Posterior vena cava (tissue), 2 donors: ENCODE data around the gene RHBDF2. TPM values are rescaled to one million over a fixed set of nuclear protein-coding genes. Genes with fewer than 3 reads are reported as not detected.

ENCODE experiments used
- DNase-seq: peaks from one replicate; pipeline ENCODE4 v3.0.0-alpha.2; 2020; ENCODE audit warnings: low spot score
- intact Hi-C, 2 donors: fragments of 100-400 bp; cut with DNase I; formaldehyde crosslinking; loops; one replicate each; pipeline versions ENCODE4 v1.14.1 to v1.14.2; 2022 to 2023
- long read RNA-seq, 2 donors: library from polyadenylated mRNA; unstranded; transcript quantifications; one replicate each; pipeline ENCODE4 v2.0.0, GENCODE V29; 2020 to 2021
- total RNA-seq, 2 donors: library from RNA; stranded (reverse); fragmentation: NEBNext Ultra II Directional; extraction: Animal tissue kit (Norgen Biotek cat#: 25700); gene quantifications; one replicate each; pipeline ENCODE4 v1.2.1, GENCODE V29; 2021
- donor health status: DM: yes; HTN: yes; CAD: no.
- donor health status: DM: yes; HTN: yes; CAD: no.

Gene RHBDF2
- 10 to 100 TPM; 26.7 to 31.4 TPM for total RNA-seq
- long read RNA-seq, donor 1, partial matches to known transcripts = 5 of 8 reads
- long read RNA-seq, donor 1, other reads (novel, unspliced or antisense) = 3 of 8 reads
- long read RNA-seq, donor 2, partial matches to known transcripts = 5 of 9 reads
- long read RNA-seq, donor 2, other reads (novel, unspliced or antisense) = 4 of 9 reads

DNA sequence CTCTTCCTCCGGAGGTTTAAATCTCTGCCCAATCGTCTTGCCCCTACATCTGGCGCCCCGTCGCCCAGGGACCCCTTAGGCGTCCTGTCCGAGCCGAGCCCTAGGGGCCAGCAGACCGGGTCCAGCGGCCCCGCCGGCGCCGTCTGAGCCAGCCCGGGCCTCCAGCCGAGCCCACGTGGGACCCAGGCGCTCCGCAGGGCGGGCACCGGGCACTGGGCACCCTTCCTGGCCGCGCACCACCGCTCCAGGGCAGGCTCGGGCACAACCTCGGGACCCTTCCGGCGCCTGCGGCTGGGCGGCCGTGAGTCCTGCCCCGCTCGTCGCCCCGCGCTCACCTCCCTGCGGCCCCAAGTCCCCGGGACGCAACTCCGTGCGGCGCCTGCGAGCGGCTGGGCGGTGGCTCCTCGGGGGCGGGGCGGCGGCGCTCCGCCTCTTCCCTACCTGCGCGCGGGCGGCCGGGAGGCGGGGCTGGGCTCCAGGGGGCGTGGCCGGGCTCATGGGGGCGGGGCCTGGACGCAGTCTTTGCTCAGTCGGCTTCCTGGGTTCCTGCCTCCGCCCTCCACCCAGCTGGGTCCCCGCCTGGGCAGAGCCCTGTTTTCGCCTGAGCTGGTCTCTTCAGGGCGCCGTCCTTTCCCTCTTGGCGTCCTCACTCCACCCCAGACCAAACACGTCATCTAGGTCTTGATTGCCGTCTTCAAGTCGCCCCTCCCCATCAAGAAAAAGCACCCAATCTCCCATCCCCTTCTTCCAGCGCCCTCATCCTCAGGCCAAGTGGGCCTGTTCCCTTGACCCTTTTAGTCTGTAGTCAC, at the start of gene RHBDF2:
Gene RHBDF2, minus strand, starts transcription at position 406 of the 809 bp plus-strand sequence. CDS start 19,899 bp downstream, outside the sequence.
- peak; percentile 97 for DNase-seq
- intact Hi-C loops = loop anchor here in 1 of 2 donors (2.0 kb wide), 1 partner anchor 62 kb away; no protein-coding TSS in a partner anchor

DNA sequence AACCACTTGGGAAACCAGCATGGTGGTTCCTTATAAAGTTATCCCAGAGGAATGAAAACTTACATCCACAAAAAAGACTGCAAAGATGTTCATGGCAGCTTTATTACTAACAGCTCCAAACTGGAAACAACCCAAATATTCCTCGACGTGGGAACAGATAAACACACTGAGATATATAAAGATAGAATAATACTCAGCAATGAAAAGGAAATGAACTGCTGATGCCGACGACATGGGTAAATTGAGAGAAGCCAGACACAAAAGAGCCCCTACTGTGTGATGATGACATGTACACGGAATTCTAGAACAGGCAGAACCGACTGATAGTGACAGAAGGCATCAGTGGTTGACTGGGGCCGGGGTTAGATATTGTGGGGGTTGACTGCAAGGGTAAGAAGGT, 48.3 kb upstream of the RHBDF2 start:
- DNase-seq = no peak
- intact Hi-C loops = no loop called here

DNA sequence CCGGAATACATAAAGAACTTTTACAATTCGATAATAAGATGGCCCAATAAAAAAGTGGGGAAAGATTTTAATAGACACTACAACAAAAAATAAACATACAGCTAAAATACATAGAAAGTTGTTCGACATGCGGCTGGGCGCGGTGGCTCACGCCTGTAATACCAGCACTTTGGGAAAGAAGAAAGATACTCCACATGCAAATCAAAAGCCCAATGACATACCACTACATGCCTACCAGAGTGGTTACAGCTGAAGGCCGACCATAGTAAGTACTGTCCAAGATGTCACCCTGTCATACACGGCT, 47.9 kb upstream of the RHBDF2 start:
- intact Hi-C loops = no loop called here
- DNase-seq = no peak

- no peak for DNase-seq
- intact Hi-C loops = no loop called here
These were observed 47.4 kb upstream of the RHBDF2 start for GRCh38 chr17:76548378-76549214.

DNA sequence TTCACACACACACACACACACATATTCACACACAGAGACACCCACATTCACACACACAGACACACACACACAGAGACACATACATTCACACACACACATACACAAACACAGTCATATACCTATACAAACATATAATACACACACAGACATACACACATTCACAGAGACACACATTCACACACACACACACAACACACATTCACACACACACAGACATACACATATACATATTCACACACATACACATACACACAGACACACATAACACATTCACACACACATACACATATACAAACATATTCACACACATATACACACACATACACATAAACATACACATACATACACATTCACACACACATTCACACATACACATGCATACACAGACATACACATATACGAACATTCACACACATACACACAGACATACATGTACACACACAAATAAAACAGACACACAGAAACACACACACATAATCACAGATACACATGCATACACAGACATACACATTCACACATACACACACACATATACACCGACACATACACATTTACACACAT, 46.5 kb upstream of the RHBDF2 start:
- no peak for DNase-seq
- intact Hi-C loops = no loop called here

DNA sequence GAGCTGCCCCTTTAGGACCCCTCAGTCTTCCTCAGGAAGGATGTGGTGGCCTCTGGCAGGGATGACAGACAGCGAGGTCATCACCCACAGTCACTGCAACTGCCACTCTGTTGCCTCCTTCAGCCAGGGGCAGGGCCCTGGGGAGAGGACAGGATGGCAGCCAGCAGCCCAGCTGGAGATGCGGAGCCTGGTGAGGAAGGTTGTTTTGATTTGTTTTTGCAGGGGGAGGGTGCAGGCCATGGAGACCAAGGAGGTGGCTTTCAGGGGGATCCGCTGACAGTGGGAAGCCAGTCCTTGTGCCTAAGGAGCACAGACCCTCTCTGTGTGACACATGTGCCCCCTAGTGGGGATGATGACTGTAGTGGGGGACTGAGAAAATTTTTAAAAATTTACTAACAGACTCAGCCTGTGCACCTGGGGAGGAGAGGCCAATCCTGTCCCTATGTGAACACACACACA, 46.0 kb upstream of the RHBDF2 start:
- intact Hi-C loops = no loop called here

DNA sequence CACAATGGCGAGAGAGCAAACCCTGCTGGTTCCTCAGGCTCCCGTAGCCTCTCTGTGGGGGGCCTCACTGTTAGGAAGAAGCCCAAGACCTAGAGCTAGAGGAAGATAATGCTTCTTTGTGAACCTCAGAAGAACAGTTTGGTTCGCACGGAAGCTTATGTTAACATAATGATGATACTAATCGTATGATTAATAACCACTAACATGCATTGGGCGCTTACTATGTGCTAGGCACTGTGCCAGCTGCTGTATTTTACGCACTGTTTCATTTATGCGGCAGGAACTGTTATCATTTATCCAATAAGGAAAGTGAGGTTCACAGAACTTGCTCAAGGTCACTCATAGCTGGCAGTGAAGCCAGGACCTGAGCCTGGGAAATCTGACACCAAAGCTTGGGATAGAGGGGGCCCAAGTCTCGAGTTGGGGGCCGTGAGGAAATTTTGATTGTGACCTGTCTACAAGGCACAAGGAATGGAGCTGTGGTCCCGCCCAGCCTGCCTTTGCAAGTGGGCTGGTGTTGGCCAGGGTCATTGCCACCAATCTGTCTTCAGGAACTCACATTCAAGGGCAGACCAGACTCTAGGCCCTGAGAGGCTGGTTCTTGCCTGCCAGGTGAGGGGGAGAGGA, 45.4 kb upstream of the RHBDF2 start:
- no peak for DNase-seq
- intact Hi-C loops = no loop called here

More for the DNA sequence above, 46.0 kb upstream of the RHBDF2 start:
- DNase-seq = no peak

DNA sequence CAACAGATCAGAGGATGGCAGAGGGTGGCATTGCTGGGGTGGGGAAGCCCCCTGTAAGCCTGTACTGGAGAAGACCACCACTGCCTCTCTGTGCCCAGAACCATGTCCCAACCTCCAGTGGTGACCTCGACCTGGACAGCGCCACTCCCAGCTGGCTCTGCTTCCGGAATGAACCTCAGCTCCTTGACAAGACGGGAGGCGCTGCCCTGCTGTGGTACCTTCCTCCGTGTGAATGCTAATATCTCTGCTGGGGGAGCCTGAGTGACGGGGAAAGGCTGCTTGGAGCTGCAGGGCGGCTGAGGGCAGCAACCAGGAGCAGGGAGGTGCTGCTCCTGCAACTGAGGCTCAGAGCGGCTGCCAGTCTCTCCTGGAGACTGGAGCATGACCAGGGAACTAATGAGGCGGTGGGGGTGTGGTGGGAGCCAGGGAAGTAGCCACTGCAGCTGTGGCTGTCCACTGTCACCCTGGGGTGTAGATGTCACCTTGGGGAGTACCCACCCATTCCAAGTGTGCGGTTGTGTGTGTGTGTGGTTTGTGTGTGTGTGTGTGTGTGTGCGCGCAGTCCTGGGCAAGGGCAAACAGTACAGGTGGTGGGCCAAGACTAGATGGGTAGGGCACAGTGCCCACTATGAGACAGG, 44.8 kb upstream of the RHBDF2 start:
- peak; percentile 73 for DNase-seq

GRCh38 chr17:76544546-76545365, 43.5 kb upstream of the RHBDF2 start:
- peak; percentile 72 for DNase-seq
- intact Hi-C loops = no loop called here

More for the DNA sequence above, 44.8 kb upstream of the RHBDF2 start:
- intact Hi-C loops = no loop called here

- intact Hi-C loops = no loop called here
- DNase-seq = peak; percentile 68
These were observed 42.8 kb upstream of the RHBDF2 start for GRCh38 chr17:76543826-76544545.

- DNase-seq = no peak
- intact Hi-C loops = no loop called here
These were observed 42.2 kb upstream of the RHBDF2 start for GRCh38 chr17:76543482-76543825.

GRCh38 chr17:76542984-76543383, 41.8 kb upstream of the RHBDF2 start:
- intact Hi-C loops = no loop called here
- no peak for DNase-seq

- intact Hi-C loops = no loop called here
- DNase-seq = no peak
These were observed 41.3 kb upstream of the RHBDF2 start for GRCh38 chr17:76542566-76542971.

- DNase-seq = no peak
- intact Hi-C loops = no loop called here
These were observed 40.7 kb upstream of the RHBDF2 start for GRCh38 chr17:76541739-76542454.

- intact Hi-C loops = no loop called here
- peak; percentile 96 for DNase-seq
These were observed 39.4 kb upstream of the RHBDF2 start for GRCh38 chr17:76540381-76541300.
